Measurements from ENCODE around the gene ZNF644.

ZNF644 gene

GRCh38 chr1:90993245-90993644 is 28.6 kb downstream of the ZNF644 start:
- no peak overlapping the region for H3K27ac ChIP-seq
- no peak for DNase-seq (ENCODE audit: low read depth, low spot score)

- DNase-seq (ENCODE audit: low read depth, low spot score): no peak
- H3K27ac ChIP-seq: no peak overlapping the region
These were observed 31.1 kb downstream of the ZNF644 start for GRCh38 chr1:90990779-90991178.

GRCh38 chr1:90989990-90990389 is 31.8 kb downstream of the ZNF644 start:
- no peak overlapping the region for H3K27ac ChIP-seq
- no peak for DNase-seq (ENCODE audit: low read depth, low spot score)

DNA sequence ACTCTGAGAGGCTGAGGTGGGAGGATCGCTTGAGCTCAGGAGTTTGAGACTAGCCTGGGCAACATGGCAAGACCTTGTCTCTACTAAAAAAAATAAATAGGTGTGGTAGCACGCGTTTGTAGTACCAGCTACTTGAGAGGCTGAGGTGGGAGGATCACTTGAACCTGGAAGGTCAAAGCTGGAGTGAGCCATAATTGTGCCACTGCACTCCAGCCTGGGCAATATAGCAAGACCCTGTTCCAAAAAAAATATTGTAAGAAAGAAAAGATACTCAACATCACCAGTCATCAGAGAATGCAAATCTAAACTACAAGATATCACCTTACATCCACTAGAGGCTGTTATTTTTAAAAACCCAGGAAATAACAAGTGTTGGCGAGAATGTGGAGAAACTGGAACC is 32.5 kb downstream of the ZNF644 start:
- no peak overlapping the region for H3K27ac ChIP-seq
- no peak for DNase-seq (ENCODE audit: low read depth, low spot score)

DNA sequence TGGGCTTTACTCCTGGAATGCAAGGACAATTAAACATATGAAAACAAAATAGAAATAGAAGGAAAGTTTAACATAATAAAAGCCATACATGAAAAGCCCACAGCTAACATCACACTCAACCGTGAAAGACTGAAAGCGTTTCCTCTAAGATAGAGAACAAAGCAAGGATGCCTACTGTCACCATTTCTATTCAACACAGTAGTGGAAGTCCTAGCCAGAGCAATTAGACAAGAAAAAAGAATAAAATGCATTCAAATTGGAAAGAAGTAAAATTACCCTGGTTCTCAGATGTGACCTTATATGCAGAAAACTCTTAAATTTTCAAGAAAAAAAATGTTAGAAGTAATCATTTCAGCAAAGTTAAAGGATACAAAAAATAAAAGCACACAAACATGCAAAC is 34.0 kb downstream of the ZNF644 start:
- no peak overlapping the region for H3K27ac ChIP-seq
- no peak for DNase-seq (ENCODE audit: low read depth, low spot score)

DNA sequence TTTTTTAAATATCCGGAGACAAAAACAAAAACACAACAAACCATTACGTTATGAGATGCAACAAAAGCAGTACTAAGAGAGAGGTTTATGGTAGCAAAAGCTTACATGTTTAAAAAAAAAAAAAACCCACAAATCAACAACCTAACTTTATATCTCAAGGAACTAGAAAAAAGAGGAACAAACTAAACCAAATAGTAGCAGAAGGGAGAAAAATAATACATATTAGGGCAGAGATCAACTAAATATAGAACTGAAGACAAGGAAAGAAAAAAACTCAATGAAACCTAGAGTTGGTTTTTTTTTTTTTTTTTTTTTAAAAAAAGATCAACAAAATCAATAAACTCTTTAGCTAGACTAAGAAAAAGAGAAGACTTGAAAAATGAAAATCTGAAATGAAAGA is 34.9 kb downstream of the ZNF644 start:
- H3K27ac ChIP-seq: no peak overlapping the region
- DNase-seq (ENCODE audit: low read depth, low spot score): no peak

- DNase-seq (ENCODE audit: low read depth, low spot score): no peak
These were observed 44.3 kb downstream of the ZNF644 start for GRCh38 chr1:90977522-90977921.

DNA sequence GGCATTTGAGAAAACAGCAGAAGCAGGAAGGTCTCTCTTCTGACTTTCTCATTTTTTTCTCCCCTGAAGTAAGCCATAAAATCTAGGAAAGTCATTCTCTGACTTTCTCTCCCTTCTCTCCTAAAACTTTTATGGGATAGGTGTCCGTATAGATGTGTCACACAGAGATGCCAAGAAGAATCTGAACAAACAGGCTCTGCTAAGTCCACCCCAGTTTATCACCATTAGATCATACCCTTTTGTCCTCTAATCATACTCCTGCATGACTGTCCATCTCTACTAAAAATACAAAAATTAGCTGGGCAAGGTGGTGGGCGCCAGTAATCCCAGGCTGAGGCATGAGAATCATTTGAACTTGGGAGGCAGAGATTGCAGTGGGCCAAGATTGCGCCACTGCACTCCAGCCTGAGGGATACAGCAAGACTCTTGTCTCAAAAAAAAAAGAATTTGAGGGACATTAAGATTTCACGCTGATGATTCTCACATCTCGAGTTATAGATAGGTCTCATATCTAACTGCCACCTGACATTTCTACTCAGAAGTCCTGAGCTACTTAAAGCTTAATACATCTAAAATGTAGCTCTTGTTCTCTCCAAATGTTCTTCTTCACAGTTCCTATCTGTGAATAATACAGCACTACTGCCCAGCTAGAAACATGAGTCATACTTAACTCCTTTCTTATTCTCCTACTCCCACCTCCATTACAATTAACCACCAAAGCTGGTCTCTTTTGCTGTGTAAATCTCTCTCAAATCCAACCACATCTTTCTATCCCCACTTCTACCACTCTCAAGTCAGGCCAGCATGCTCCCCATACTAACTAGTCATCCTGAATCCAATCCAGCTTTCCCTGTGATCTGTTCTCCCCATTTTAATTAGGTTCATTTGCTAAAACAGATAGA is 47.7 kb downstream of the ZNF644 start:
- peak overlapping the region; percentile 63 for H3K27ac ChIP-seq
- DNase-seq (ENCODE audit: low read depth, low spot score): peak; percentile 8

More at GRCh38 chr1:90977522-90977921, 44.3 kb downstream of the ZNF644 start:
- H3K27ac ChIP-seq: no peak overlapping the region

DNA sequence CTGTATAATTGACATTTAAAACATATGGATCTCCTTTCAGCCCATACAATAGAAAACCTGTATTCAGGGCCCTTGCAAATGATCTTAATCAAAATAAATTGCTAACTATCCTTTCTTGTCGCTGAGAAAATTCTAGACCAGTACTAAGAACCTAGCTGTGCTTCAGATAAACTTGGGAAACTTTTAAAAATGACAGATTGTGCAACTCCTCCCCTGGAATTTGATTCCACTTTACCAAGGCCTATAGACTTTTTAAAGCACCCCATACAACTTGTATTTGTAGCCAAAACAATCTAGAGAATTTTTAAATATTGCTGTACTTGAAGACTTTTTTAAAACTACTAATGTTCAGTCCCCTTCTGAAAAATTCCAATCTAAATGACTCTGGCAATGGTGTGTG is 51.6 kb downstream of the ZNF644 start:
- DNase-seq (ENCODE audit: low read depth, low spot score): no peak
- H3K27ac ChIP-seq: no peak overlapping the region

DNA sequence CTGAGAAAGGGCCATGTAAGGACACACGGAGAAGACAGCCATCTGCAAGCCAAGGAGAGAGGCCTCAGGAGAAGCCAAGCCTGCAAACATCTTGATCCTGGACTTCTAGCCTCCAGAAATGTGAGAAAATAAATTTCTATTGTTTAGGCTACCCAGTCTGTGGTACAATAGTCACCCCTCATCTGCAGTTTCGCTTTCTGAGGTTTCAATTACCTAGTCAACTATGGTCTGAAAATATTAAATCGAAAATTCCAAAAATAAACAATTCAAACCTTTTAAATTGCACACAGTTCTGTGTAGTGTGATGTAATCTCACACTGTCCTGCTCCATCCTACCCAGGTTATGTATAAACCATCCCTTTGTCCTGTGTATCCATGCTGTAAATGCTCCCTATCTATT is 52.6 kb downstream of the ZNF644 start:
- no peak overlapping the region for H3K27ac ChIP-seq
- DNase-seq (ENCODE audit: low read depth, low spot score): no peak

GRCh38 chr1:90964444-90965035 is 57.3 kb downstream of the ZNF644 start:
- H3K27ac ChIP-seq: no peak overlapping the region
- no peak for DNase-seq (ENCODE audit: low read depth, low spot score)

- H3K27ac ChIP-seq: no peak overlapping the region
- DNase-seq (ENCODE audit: low read depth, low spot score): no peak
These were observed 58.2 kb downstream of the ZNF644 start for GRCh38 chr1:90963651-90964050.

DNA sequence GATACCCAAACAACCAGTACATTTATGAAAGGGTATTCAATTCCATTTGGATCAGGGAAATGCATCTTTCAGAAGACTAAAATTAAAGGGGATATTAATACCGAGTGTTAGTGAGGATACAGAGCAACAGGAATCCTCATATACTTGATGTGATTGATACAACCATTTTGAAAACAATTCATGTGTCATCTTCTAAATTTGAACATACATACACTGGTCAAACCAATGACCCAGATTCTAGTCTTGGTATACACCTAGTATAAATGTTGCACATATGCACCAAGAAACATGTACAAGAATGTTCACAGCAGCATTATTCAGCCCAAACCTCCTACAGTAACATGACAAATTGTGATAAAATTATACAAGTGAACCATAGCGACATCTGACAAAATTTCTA is 58.6 kb downstream of the ZNF644 start:
- no peak for DNase-seq (ENCODE audit: low read depth, low spot score)
- H3K27ac ChIP-seq: no peak overlapping the region

GRCh38 chr1:90959352-90960206 is 62.3 kb downstream of the ZNF644 start:
- peak overlapping the region; percentile 64 for H3K27ac ChIP-seq
- peak; percentile 20 for DNase-seq (ENCODE audit: low read depth, low spot score)

- no peak for DNase-seq (ENCODE audit: low read depth, low spot score)
- no peak overlapping the region for H3K27ac ChIP-seq
These were observed 64.3 kb downstream of the ZNF644 start for GRCh38 chr1:90957497-90957896.

GRCh38 chr1:90955769-90956168 is 66.1 kb downstream of the ZNF644 start:
- DNase-seq (ENCODE audit: low read depth, low spot score): no peak

GRCh38 chr1:90952906-90953305 is 68.9 kb downstream of the ZNF644 start:
- no peak overlapping the region for H3K27ac ChIP-seq

More at GRCh38 chr1:90955769-90956168, 66.1 kb downstream of the ZNF644 start:
- no peak overlapping the region for H3K27ac ChIP-seq

DNA sequence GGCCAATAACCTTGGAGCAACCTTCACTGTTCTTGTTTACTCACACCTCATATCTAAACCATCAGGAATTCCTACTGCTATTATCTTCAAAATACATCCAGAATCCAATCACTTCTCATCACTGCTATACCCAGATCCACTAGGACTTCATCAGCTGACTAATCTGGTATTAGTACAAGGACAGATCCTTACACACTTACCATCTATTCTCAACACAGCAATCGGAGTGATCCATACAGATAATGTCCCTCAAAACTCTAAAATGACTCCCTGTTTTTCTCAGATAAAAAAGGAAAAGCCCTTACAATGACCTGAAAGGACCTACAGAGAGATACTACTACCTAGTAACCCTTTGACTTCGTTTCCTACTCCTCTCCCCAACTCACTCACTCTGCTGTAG is 70.8 kb downstream of the ZNF644 start:
- H3K27ac ChIP-seq: no peak overlapping the region
- no peak for DNase-seq (ENCODE audit: low read depth, low spot score)

More at GRCh38 chr1:90952906-90953305, 68.9 kb downstream of the ZNF644 start:
- no peak for DNase-seq (ENCODE audit: low read depth, low spot score)

- DNase-seq (ENCODE audit: low read depth, low spot score): no peak
- H3K27ac ChIP-seq: no peak overlapping the region
These were observed 73.5 kb downstream of the ZNF644 start for GRCh38 chr1:90948301-90948700.

GRCh38 chr1:90946630-90947029 is 75.2 kb downstream of the ZNF644 start:
- H3K27ac ChIP-seq: no peak overlapping the region
- DNase-seq (ENCODE audit: low read depth, low spot score): no peak

- no peak overlapping the region for H3K27ac ChIP-seq
- DNase-seq (ENCODE audit: low read depth, low spot score): no peak
These were observed 76.5 kb downstream of the ZNF644 start for GRCh38 chr1:90945287-90945686.
